Osteocyte (in vitro differentiated cells): Measurements from ENCODE around the gene TROAP. TPM values are rescaled to one million over a fixed set of nuclear protein-coding genes. Genes with fewer than 3 reads are reported as not detected.
"Not testable (repeated sequence)": the region's sequence is repeated elsewhere in the genome, so short reads cannot be mapped to it uniquely, and the experiment has no call there.

Source experiments
- DNase-seq: peaks from one replicate; pipeline ENCODE4 v3.0.0; 2021; ENCODE audit warnings: mixed read lengths; ENCODE audit not compliant: unreplicated experiment; ENCODE audit errors: extremely low spot score
- H3K27ac Mint-ChIP-seq: one replicate; pipeline ENCODE4 v1.8.0; 2021; ENCODE audit warnings: mild to moderate bottlenecking, mixed read lengths; ENCODE audit not compliant: unreplicated experiment
- H3K27me3 Mint-ChIP-seq: one replicate; pipeline ENCODE4 v1.8.0; 2021; ENCODE audit warnings: mixed read lengths; ENCODE audit not compliant: unreplicated experiment
- H3K36me3 Mint-ChIP-seq: one replicate; pipeline ENCODE4 v1.8.0; 2021; ENCODE audit warnings: mixed read lengths; ENCODE audit not compliant: unreplicated experiment
- H3K4me1 Mint-ChIP-seq: one replicate; pipeline ENCODE4 v1.8.0; 2021; ENCODE audit warnings: mixed read lengths; ENCODE audit not compliant: unreplicated experiment
- H3K4me3 Mint-ChIP-seq: one replicate; pipeline ENCODE4 v1.8.0; 2021; ENCODE audit warnings: mild to moderate bottlenecking, moderate library complexity, mixed read lengths; ENCODE audit not compliant: unreplicated experiment
- H3K9me3 Mint-ChIP-seq: one replicate; pipeline ENCODE4 v1.8.0; 2021; ENCODE audit warnings: mixed read lengths; ENCODE audit not compliant: unreplicated experiment
- CTCF ChIP-seq: fragments of 200-600 bp; sonication (generic); IDR thresholded peaks from 2 replicates; pipeline ENCODE4 v1.5.0; 2021; ENCODE audit warnings: antibody characterized with exemption, mild to moderate bottlenecking, moderate library complexity
- total RNA-seq: library from RNA; stranded (reverse); gene quantifications from 2 replicates; pipeline ENCODE4 v1.2.1, GENCODE V29; 2021

TROAP gene
- total RNA-seq, 1 donor from 2014 or later: 9.6 TPM

GRCh38 chr12:49370539-49370938 is 47.5 kb downstream of the TROAP start:
- Mint-ChIP-seq H3K36me3 (peaks cover 4% of the 10 kb centered on the region), H3K27me3 (no peaks in the 10 kb centered on the region), H3K9me3 (no peaks in the 10 kb centered on the region), H3K4me3 (no peak overlapping the region), H3K4me1 (peaks cover 33% of the 10 kb centered on the region), H3K27ac (no peak overlapping the region)
- DNase-seq: peak; percentile 32
- TF ChIP-seq CTCF: no peak

- H3K27me3 Mint-ChIP-seq: no peaks in the 10 kb centered on the region
- H3K36me3 Mint-ChIP-seq: peaks cover 4% of the 10 kb centered on the region
- no peak for TF ChIP-seq CTCF
- no peak overlapping the region for H3K4me3 Mint-ChIP-seq
- no peak for DNase-seq
- H3K4me1 Mint-ChIP-seq: peaks cover 3% of the 10 kb centered on the region
- H3K9me3 Mint-ChIP-seq: no peaks in the 10 kb centered on the region
- H3K27ac Mint-ChIP-seq: no peak overlapping the region
These were observed 52.4 kb downstream of the TROAP start for GRCh38 chr12:49375406-49375805.

GRCh38 chr12:49377386-49377785 is 54.3 kb downstream of the TROAP start:
- H3K27me3 Mint-ChIP-seq: no peaks in the 10 kb centered on the region
- TF ChIP-seq CTCF: no peak
- peaks cover 5% of the 10 kb centered on the region for H3K4me1 Mint-ChIP-seq
- H3K27ac Mint-ChIP-seq: no peak overlapping the region
- H3K36me3 Mint-ChIP-seq: no peaks in the 10 kb centered on the region
- no peak overlapping the region for H3K4me3 Mint-ChIP-seq
- no peak for DNase-seq
- no peaks in the 10 kb centered on the region for H3K9me3 Mint-ChIP-seq

GRCh38 chr12:49380184-49380583 is 57.1 kb downstream of the TROAP start:
- H3K27ac Mint-ChIP-seq, H3K27me3 Mint-ChIP-seq, H3K4me3 Mint-ChIP-seq, H3K4me1 Mint-ChIP-seq, DNase-seq, H3K9me3 Mint-ChIP-seq, H3K36me3 Mint-ChIP-seq: not testable (repeated sequence)

Other genes starting within 250 kb of the TROAP start
- 0.13 TPM in 1 of 2 replicates, not detected in the other for gene DHH, start 228.5 kb upstream of the TROAP start, total RNA-seq
- gene LMBR1L, start 212.4 kb upstream of the TROAP start, total RNA-seq: 85.2 and 86.1 TPM in 2 replicates
- 497 and 503 TPM in 2 replicates for gene TUBA1B, start 191.9 kb upstream of the TROAP start, total RNA-seq
- gene TUBA1A, start 134.2 kb upstream of the TROAP start, total RNA-seq: 466 and 471 TPM in 2 replicates
- gene TUBA1C, start 58.2 kb upstream of the TROAP start, total RNA-seq: 136 and 142 TPM in 2 replicates
- not detected in 2 replicates for gene PRPH, start 28.1 kb upstream of the TROAP start, total RNA-seq
- gene C1QL4, start 13.9 kb downstream of the TROAP start, total RNA-seq: 0.16 TPM in 1 of 2 replicates, not detected in the other
- gene DNAJC22, start 23.6 kb downstream of the TROAP start, total RNA-seq: 0.55 and 0.99 TPM in 2 replicates
- 25.2 and 25.6 TPM in 2 replicates for gene SPATS2, start 44.2 kb downstream of the TROAP start, total RNA-seq
- gene KCNH3, start 215.8 kb downstream of the TROAP start, total RNA-seq: 0.35 TPM in 1 of 2 replicates, not detected in the other
- 61.6 and 69.3 TPM in 2 replicates for gene MCRS1, start 244.9 kb downstream of the TROAP start, total RNA-seq